ENCODE results near the gene MED13L.

- TF ChIP-seq, protein P1, sequence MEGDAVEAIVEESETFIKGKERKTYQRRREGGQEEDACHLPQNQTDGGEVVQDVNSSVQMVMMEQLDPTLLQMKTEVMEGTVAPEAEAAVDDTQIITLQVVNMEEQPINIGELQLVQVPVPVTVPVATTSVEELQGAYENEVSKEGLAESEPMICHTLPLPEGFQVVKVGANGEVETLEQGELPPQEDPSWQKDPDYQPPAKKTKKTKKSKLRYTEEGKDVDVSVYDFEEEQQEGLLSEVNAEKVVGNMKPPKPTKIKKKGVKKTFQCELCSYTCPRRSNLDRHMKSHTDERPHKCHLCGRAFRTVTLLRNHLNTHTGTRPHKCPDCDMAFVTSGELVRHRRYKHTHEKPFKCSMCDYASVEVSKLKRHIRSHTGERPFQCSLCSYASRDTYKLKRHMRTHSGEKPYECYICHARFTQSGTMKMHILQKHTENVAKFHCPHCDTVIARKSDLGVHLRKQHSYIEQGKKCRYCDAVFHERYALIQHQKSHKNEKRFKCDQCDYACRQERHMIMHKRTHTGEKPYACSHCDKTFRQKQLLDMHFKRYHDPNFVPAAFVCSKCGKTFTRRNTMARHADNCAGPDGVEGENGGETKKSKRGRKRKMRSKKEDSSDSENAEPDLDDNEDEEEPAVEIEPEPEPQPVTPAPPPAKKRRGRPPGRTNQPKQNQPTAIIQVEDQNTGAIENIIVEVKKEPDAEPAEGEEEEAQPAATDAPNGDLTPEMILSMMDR (IDR thresholded peaks at IDR 0.05), result no peak
- TF ChIP-seq POLR2A (IDR thresholded peaks at IDR 0.05) (no peak), POLR2AphosphoS5 (IDR thresholded peaks at IDR 0.05) (no peak), EP300 (IDR thresholded peaks at IDR 0.05; ENCODE audit: low read depth) (no peak)
Observed at GRCh38 chr12:116210762-116211161, 66.7 kb downstream of the MED13L start.

All from transverse colon (tissue), 4 donors.